Activated T-helper 2 cell treated with anti-CD3 and anti-CD28 coated beads, Interferon-gamma antibody, Interleukin-2, Interleukin-4, amounts not matched to agents 10 μg/mL and 5 μg/mL and 100 μg/mL, durations not matched to agents 14 hours and 24 hours and 36 hours (primary cell): Measurements from ENCODE around the gene ABL2. TPM values are rescaled to one million over a fixed set of nuclear protein-coding genes. Genes with fewer than 3 reads are reported as not detected.
"Not testable (repeated sequence)": the region's sequence is repeated elsewhere in the genome, so short reads cannot be mapped to it uniquely, and the experiment has no call there.

Source experiments
- DNase-seq: peaks from one replicate; pipeline ENCODE4 v3.0.0; 2021; ENCODE audit warnings: low spot score
- H3K27ac Mint-ChIP-seq: one replicate; pipeline ENCODE4 v1.8.0; 2021; ENCODE audit warnings: mixed read lengths
- H3K27me3 Mint-ChIP-seq: one replicate; pipeline ENCODE4 v1.8.0; 2021; ENCODE audit warnings: low read depth, mixed read lengths
- H3K36me3 Mint-ChIP-seq: one replicate; pipeline ENCODE4 v1.8.0; 2021; ENCODE audit warnings: low read depth, mixed read lengths
- H3K4me1 Mint-ChIP-seq: one replicate; pipeline ENCODE4 v1.8.0; 2021; ENCODE audit warnings: low read depth, mixed read lengths
- H3K4me3 Mint-ChIP-seq: one replicate; pipeline ENCODE4 v1.8.0; 2021; ENCODE audit warnings: low read depth, mild to moderate bottlenecking, moderate library complexity, mixed read lengths
- H3K9me3 Mint-ChIP-seq: one replicate; pipeline ENCODE4 v1.8.0; 2021; ENCODE audit warnings: mixed read lengths
- intact Hi-C: fragments of 100-400 bp; cut with micrococcal nuclease; formaldehyde crosslinking; loops from one replicate; pipeline ENCODE4 v1.15.1; 2023
- total RNA-seq: library from RNA; stranded (reverse); gene quantifications from 2 replicates; pipeline ENCODE4 v1.2.3, GENCODE V29; 2022

The ABL2 gene
- total RNA-seq, 1 donor from 2014 or later: 7.7 TPM

- intact Hi-C loops: no loop called here
- no peak for DNase-seq
- Mint-ChIP-seq H3K4me1 (peaks cover 8% of the 10 kb centered on the region), H3K27me3 (no peaks in the 10 kb centered on the region), H3K4me3 (no peak overlapping the region), H3K36me3 (no peaks in the 10 kb centered on the region), H3K9me3 (no peaks in the 10 kb centered on the region), H3K27ac (no peak overlapping the region)
Measured at GRCh38 chr1:179178183-179178582, 51.3 kb downstream of the ABL2 start.

- Mint-ChIP-seq H3K4me1 (peaks cover 8% of the 10 kb centered on the region), H3K4me3 (no peak overlapping the region), H3K36me3 (no peaks in the 10 kb centered on the region), H3K9me3 (no peaks in the 10 kb centered on the region), H3K27ac (no peak overlapping the region), H3K27me3 (no peaks in the 10 kb centered on the region)
- DNase-seq: no peak
- intact Hi-C loops: no loop called here
Measured at GRCh38 chr1:179177615-179178014, 51.9 kb downstream of the ABL2 start.

GRCh38 chr1:179177182-179177581, 52.3 kb downstream of the ABL2 start:
- H3K27me3 Mint-ChIP-seq: no peaks in the 10 kb centered on the region

GRCh38 chr1:179175011-179175841, 54.3 kb downstream of the ABL2 start:
- Mint-ChIP-seq H3K36me3 (no peaks in the 10 kb centered on the region), H3K27me3 (no peaks in the 10 kb centered on the region), H3K27ac (no peak overlapping the region), H3K4me1 (no peaks in the 10 kb centered on the region), H3K4me3 (no peak overlapping the region), H3K9me3 (no peaks in the 10 kb centered on the region)
- intact Hi-C loops: no loop called here
- no peak for DNase-seq

More at GRCh38 chr1:179177182-179177581, 52.3 kb downstream of the ABL2 start:
- no peak for DNase-seq
- intact Hi-C loops: no loop called here
- Mint-ChIP-seq H3K4me3 (no peak overlapping the region), H3K36me3 (no peaks in the 10 kb centered on the region), H3K27ac (no peak overlapping the region), H3K9me3 (no peaks in the 10 kb centered on the region), H3K4me1 (peaks cover 6% of the 10 kb centered on the region)

GRCh38 chr1:179170468-179170770, 59.1 kb downstream of the ABL2 start:
- intact Hi-C loops, H3K9me3 Mint-ChIP-seq, H3K4me3 Mint-ChIP-seq: not testable (repeated sequence)

DNA sequence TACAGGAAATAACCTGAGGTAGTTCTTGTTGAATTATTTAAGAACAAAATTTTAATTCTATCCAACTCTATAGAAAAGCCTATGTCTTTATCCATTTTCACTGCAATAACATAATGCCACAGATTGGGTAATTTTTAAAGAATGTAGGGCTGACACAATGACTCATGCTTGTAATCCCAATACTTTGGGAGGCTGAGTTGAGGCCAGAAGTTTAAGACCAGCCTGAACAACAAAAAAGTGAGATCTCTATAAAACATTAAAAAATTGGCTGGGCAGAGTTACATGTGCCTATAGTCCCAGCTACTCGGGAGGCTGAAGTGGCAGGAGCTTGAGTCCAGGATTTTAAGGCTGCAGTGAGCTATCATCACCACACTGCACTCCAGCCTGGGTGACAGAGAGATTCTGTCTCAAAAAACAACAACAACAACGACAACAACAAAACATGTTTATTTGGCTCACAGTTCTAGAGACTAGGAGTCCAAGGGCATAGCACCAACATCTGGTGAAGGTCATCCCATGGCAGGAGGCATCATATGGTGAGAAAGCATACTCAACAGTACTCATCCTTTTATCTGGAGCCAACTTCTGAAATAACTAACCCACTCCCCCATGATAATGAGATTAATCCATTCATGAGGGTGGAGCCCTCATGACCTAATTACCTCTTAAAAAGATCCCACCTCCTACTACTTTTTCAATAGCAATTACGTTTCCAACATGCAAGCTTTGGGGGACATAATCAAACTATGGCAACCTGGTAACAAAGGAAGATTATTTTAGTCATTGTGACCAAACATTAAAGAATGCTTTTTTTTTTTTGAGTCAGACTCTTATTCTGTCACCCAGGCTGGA, 59.6 kb downstream of the ABL2 start:
- intact Hi-C loops: no loop called here
- Mint-ChIP-seq H3K36me3 (no peaks in the 10 kb centered on the region), H3K27me3 (no peaks in the 10 kb centered on the region), H3K9me3 (no peaks in the 10 kb centered on the region), H3K27ac (no peak overlapping the region), H3K4me3 (no peak overlapping the region), H3K4me1 (no peaks in the 10 kb centered on the region)
- no peak for DNase-seq

More at GRCh38 chr1:179170468-179170770, 59.1 kb downstream of the ABL2 start:
- H3K27me3 Mint-ChIP-seq, DNase-seq, H3K4me1 Mint-ChIP-seq, H3K27ac Mint-ChIP-seq, H3K36me3 Mint-ChIP-seq: not testable (repeated sequence)

DNA sequence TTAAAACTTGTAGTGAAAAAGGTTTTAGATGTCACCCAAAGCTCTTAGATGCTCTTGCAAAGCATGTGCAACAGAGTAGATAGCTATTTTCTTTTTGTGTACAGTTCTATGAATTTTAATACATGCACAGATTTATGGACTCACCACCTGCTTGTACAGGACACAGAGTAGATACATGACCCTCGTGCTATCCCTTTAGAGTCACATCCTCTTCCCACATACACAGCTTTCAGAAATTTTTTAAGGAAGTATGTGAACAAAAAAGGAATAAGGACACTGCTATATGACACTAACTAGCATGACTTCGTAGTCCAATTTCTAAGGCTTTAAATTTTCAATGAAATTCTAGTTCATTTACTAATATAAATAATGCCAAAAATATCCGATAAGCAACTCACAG, 60.9 kb downstream of the ABL2 start:
- DNase-seq: no peak
- no peaks in the 10 kb centered on the region for H3K36me3 Mint-ChIP-seq
- intact Hi-C loops: no loop called here
- H3K4me1 Mint-ChIP-seq: no peaks in the 10 kb centered on the region
- no peak overlapping the region for H3K27ac Mint-ChIP-seq
- H3K4me3 Mint-ChIP-seq: no peak overlapping the region
- H3K27me3 Mint-ChIP-seq: no peaks in the 10 kb centered on the region
- H3K9me3 Mint-ChIP-seq: no peaks in the 10 kb centered on the region

- Mint-ChIP-seq H3K9me3 (no peaks in the 10 kb centered on the region), H3K27ac (no peak overlapping the region), H3K4me1 (no peaks in the 10 kb centered on the region), H3K27me3 (no peaks in the 10 kb centered on the region), H3K4me3 (no peak overlapping the region), H3K36me3 (no peaks in the 10 kb centered on the region)
- intact Hi-C loops: no loop called here
- no peak for DNase-seq
Measured at GRCh38 chr1:179167955-179168354, 61.5 kb downstream of the ABL2 start.

- H3K36me3 Mint-ChIP-seq: no peaks in the 10 kb centered on the region
- intact Hi-C loops: no loop called here
- no peaks in the 10 kb centered on the region for H3K9me3 Mint-ChIP-seq
- H3K4me3 Mint-ChIP-seq: no peak overlapping the region
- no peak for DNase-seq
- no peaks in the 10 kb centered on the region for H3K27me3 Mint-ChIP-seq
- no peak overlapping the region for H3K27ac Mint-ChIP-seq
- no peaks in the 10 kb centered on the region for H3K4me1 Mint-ChIP-seq
Measured at GRCh38 chr1:179167418-179167777, 62.1 kb downstream of the ABL2 start.

- H3K4me3 Mint-ChIP-seq: no peak overlapping the region
- intact Hi-C loops: no loop called here
- DNase-seq: no peak
- no peaks in the 10 kb centered on the region for H3K36me3 Mint-ChIP-seq
- H3K27ac Mint-ChIP-seq: no peak overlapping the region
- H3K27me3 Mint-ChIP-seq: no peaks in the 10 kb centered on the region
- H3K9me3 Mint-ChIP-seq: no peaks in the 10 kb centered on the region
- no peaks in the 10 kb centered on the region for H3K4me1 Mint-ChIP-seq
Measured at GRCh38 chr1:179166663-179167417, 62.6 kb downstream of the ABL2 start.

GRCh38 chr1:179164494-179164893, 65.0 kb downstream of the ABL2 start:
- Mint-ChIP-seq H3K27ac (no peak overlapping the region), H3K36me3 (no peaks in the 10 kb centered on the region), H3K27me3 (no peaks in the 10 kb centered on the region), H3K9me3 (no peaks in the 10 kb centered on the region), H3K4me1 (no peaks in the 10 kb centered on the region), H3K4me3 (no peak overlapping the region)
- DNase-seq: no peak
- intact Hi-C loops: no loop called here

DNA sequence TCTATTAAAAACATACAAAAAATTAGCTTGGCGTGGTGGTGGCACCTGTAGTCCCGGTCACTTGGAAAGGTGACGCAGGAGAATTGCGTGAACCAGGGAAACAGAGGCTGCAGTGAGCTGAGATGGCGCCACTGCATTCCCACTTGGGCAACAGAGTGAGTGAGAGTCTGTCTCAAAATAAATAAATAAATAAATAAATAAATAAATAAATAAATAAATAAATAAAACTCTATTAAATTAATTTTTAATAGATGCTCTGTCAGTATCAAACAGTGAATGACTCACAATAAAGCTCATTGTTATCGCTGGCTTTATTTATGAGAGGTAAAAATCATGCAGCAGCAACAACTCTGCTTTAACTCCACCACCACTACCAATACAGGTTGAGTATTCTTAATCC, 72.8 kb downstream of the ABL2 start:
- intact Hi-C loops: no loop called here
- H3K27me3 Mint-ChIP-seq: no peaks in the 10 kb centered on the region
- H3K36me3 Mint-ChIP-seq: no peaks in the 10 kb centered on the region
- H3K4me1 Mint-ChIP-seq: peaks cover 5% of the 10 kb centered on the region
- H3K9me3 Mint-ChIP-seq: no peaks in the 10 kb centered on the region
- H3K27ac Mint-ChIP-seq: no peak overlapping the region
- no peak overlapping the region for H3K4me3 Mint-ChIP-seq
- no peak for DNase-seq

GRCh38 chr1:179156026-179156425, 73.5 kb downstream of the ABL2 start:
- Mint-ChIP-seq H3K27me3 (no peaks in the 10 kb centered on the region), H3K4me3 (no peak overlapping the region), H3K9me3 (no peaks in the 10 kb centered on the region), H3K27ac (no peak overlapping the region), H3K4me1 (peaks cover 5% of the 10 kb centered on the region), H3K36me3 (no peaks in the 10 kb centered on the region)
- intact Hi-C loops: no loop called here
- no peak for DNase-seq
